PFSK-1 (cell line): ENCODE data around the gene OPTC.

Experiments
- FOXP2 ChIP-seq: optimal IDR thresholded peaks from 2 replicates; pipeline ENCODE3; 2011; ENCODE audit warnings: borderline replicate concordance, control low read depth, inconsistent platforms; ENCODE audit not compliant: insufficient read depth; ENCODE audit errors: extremely low read length, extremely low read depth
- POLR2AphosphoS5 ChIP-seq: IDR thresholded peaks from 2 replicates; pipeline ENCODE4 v1.6.1; 2012; ENCODE audit warnings: low read depth, mild to moderate bottlenecking, control low read depth, low read length, moderate library complexity
- REST ChIP-seq, 2 experiments: IDR thresholded peaks; 2 replicates each; pipeline versions ENCODE4 v1.6.1 to v1.8.0; 2011 to 2012; ENCODE audit warnings: low read depth in 2 of 2, low read length in 2 of 2, control low read depth in 1 of 2, inconsistent platforms in 1 of 2, mild to moderate bottlenecking in 1 of 2, moderate library complexity in 1 of 2; ENCODE audit not compliant: insufficient read depth in 1 of 2
- SIN3A ChIP-seq: IDR thresholded peaks from 2 replicates; pipeline ENCODE4 v1.6.1; 2012; ENCODE audit warnings: mild to moderate bottlenecking, low read length, moderate library complexity, borderline replicate concordance; ENCODE audit not compliant: insufficient read depth
- TAF1 ChIP-seq: IDR thresholded peaks from 2 replicates; pipeline ENCODE4 v1.6.1; 2012; ENCODE audit warnings: low read length, control low read depth, borderline replicate concordance; ENCODE audit not compliant: insufficient read depth

- TF ChIP-seq SIN3A (no peak), POLR2AphosphoS5 (no peak), REST (IDR thresholded peaks at IDR 0.05; ENCODE audit: insufficient read depth in 1 of 2, low read depth in 2 of 2, low read length in 2 of 2) (no peak), FOXP2 (no peak), TAF1 (no peak)
These were observed 59.5 kb downstream of the OPTC start for GRCh38 chr1:203553496-203553895.
